ENCODE measurements around the gene RGS6. TPM values are rescaled to one million over a fixed set of nuclear protein-coding genes. Genes with fewer than 3 reads are reported as not detected.

The RGS6 gene
- total and polyA plus RNA-seq, 2 donors (not counting 1 experiment from before 2014, with no cell fraction given), result not detected

DNA sequence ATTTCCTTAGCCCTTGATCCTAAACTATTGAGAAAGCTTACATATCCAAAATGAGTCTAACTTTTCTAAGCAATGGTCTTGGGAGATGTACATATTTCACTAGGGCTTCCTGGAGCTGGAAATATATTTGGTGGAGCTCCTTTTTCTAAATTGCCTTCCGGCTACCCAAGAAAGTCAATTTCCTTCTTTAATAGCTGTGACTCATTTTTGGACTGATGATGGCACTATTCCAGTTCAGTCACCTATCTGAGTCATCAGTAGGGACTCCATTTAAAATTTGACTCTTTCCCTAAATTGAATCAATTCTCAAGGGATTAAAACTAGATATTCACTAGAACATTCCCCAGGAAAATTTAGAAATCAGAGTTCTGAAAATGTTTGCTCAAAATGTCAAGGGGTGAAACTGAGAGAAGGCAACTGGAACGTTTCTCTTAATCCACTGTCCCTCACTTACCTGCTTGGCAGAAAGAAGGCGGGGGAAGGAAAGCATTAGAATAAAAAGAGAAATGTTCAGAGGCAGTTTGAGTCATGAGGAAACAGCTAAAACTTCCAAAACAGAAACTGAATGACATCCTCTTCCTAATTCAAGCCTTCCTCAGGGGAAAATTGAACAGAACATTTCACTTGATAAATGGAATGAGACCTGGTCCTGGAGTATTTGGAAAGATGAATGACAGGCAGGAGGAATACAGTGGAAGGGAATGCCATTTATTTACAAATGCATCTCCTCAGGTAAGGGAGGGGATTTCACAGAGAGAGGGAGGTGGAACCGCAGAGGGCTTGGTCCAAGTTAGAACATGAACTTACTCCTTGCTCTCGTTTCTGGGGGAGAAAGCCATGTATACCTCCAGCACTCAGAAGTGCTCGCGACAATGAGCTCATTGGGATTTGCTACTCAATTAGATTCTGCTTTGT is 91.2 kb downstream of the RGS6 start:
- no peak for DNase-seq (ENCODE audit: low read depth in 2 of 2)
- no peak for TF ChIP-seq EZH2 (IDR thresholded peaks at IDR 0.05; ENCODE audit: low read length, missing control alignments)
- TF ChIP-seq, protein P1, sequence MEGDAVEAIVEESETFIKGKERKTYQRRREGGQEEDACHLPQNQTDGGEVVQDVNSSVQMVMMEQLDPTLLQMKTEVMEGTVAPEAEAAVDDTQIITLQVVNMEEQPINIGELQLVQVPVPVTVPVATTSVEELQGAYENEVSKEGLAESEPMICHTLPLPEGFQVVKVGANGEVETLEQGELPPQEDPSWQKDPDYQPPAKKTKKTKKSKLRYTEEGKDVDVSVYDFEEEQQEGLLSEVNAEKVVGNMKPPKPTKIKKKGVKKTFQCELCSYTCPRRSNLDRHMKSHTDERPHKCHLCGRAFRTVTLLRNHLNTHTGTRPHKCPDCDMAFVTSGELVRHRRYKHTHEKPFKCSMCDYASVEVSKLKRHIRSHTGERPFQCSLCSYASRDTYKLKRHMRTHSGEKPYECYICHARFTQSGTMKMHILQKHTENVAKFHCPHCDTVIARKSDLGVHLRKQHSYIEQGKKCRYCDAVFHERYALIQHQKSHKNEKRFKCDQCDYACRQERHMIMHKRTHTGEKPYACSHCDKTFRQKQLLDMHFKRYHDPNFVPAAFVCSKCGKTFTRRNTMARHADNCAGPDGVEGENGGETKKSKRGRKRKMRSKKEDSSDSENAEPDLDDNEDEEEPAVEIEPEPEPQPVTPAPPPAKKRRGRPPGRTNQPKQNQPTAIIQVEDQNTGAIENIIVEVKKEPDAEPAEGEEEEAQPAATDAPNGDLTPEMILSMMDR (conservative IDR thresholded peaks at IDR 0.05 in 1 of 2, IDR thresholded peaks at IDR 0.05 in 1 of 2; ENCODE audit: low read depth in 1 of 2, low read length in 2 of 2), result no peak
- Histone ChIP-seq H4K20me1 (ENCODE audit: control insufficient read depth, extremely low read depth, insufficient read depth, low read length) (no peaks in the 10 kb centered on the region), H2AFZ (ENCODE audit: low read length) (no peak overlapping the region), H3K4me3 (replicated peaks in 1 of 4; ENCODE audit: control extremely low read depth in 1 of 4, insufficient read depth in 1 of 4, low read depth in 3 of 4, low read length in 4 of 4) (no peak overlapping the region), H3K27me3 (ENCODE audit: control insufficient read depth, insufficient read depth, low read length) (no peaks in the 10 kb centered on the region), H3K9me3 (ENCODE audit: control insufficient read depth, insufficient read depth, low read depth, low read length) (no peaks in the 10 kb centered on the region), H3K36me3 (ENCODE audit: control insufficient read depth, insufficient read depth, low read length) (no peaks in the 10 kb centered on the region), H3K9ac (ENCODE audit: insufficient read depth, low read length) (no peak overlapping the region), H3K27ac (ENCODE audit: insufficient read depth, low read length) (no peak overlapping the region), H3K79me2 (ENCODE audit: control insufficient read depth, insufficient read depth, low read length) (no peaks in the 10 kb centered on the region), H3K4me2 (ENCODE audit: extremely low read depth, insufficient read depth, low read length) (no peak overlapping the region), H3K4me1 (ENCODE audit: control insufficient read depth, extremely low read depth, insufficient read depth, low read length) (no peaks in the 10 kb centered on the region)

DNA sequence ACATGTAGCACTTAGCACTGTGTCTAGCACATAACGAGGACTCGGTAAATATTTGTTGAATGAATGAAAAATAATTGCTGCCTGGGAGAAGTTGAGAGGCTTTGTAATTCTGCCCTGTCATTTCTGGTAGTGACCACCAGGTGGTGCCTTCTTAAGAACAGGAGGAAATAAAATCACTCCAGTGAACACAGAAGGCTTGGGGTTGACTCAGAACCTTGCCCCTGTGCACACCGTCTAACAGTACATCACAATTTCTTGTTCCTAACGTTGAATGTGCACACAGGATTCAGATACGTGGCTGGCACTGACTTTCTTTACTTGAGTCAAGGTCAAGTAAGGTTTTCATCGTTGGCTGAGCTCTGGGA is 91.8 kb downstream of the RGS6 start:
- no peak overlapping the region for H3K4me2 ChIP-seq (ENCODE audit: extremely low read depth, insufficient read depth, low read length)
- peak in 1 of 2 donors; percentile 8 for DNase-seq (ENCODE audit: low read depth in 2 of 2)
- no peak overlapping the region for H3K4me3 ChIP-seq (replicated peaks in 1 of 4; ENCODE audit: control extremely low read depth in 1 of 4, insufficient read depth in 1 of 4, low read depth in 3 of 4, low read length in 4 of 4)
- no peak overlapping the region for H3K27ac ChIP-seq (ENCODE audit: insufficient read depth, low read length)
- no peaks in the 10 kb centered on the region for H3K79me2 ChIP-seq (ENCODE audit: control insufficient read depth, insufficient read depth, low read length)
- no peaks in the 10 kb centered on the region for H3K36me3 ChIP-seq (ENCODE audit: control insufficient read depth, insufficient read depth, low read length)
- H2AFZ ChIP-seq (ENCODE audit: low read length), result no peak overlapping the region
- no peaks in the 10 kb centered on the region for H3K9me3 ChIP-seq (ENCODE audit: control insufficient read depth, insufficient read depth, low read depth, low read length)
- H3K9ac ChIP-seq (ENCODE audit: insufficient read depth, low read length), result no peak overlapping the region
- H3K4me1 ChIP-seq (ENCODE audit: control insufficient read depth, extremely low read depth, insufficient read depth, low read length), result no peaks in the 10 kb centered on the region
- no peak for TF ChIP-seq EZH2 (IDR thresholded peaks at IDR 0.05; ENCODE audit: low read length, missing control alignments)
- TF ChIP-seq, protein P1 (conservative IDR thresholded peaks at IDR 0.05 in 1 of 2, IDR thresholded peaks at IDR 0.05 in 1 of 2; ENCODE audit: low read depth in 1 of 2, low read length in 2 of 2), result peak; percentile 9 to 14
- no peaks in the 10 kb centered on the region for H4K20me1 ChIP-seq (ENCODE audit: control insufficient read depth, extremely low read depth, insufficient read depth, low read length)
- H3K27me3 ChIP-seq (ENCODE audit: control insufficient read depth, insufficient read depth, low read length), result no peaks in the 10 kb centered on the region

DNA sequence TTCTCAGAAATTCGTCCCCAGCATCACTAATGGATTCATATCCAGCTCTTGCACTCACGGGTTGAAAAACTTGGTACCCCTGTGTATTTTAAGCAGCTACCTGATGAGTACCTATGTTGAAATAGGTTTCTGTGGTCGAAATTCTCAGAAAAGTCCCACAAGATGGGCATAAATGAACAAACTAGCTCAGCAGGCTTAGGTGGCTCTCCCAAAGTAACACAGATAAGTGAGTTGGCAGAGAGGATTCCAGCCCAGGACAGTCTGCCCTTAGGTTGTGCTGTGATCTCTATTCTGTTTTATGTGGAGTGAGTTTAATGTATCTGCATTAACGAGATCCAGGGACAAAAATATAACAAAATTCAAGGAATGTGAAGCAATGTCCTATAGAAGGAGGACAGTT is 92.3 kb downstream of the RGS6 start:
- TF ChIP-seq, protein P1 (conservative IDR thresholded peaks at IDR 0.05 in 1 of 2, IDR thresholded peaks at IDR 0.05 in 1 of 2; ENCODE audit: low read depth in 1 of 2, low read length in 2 of 2), result no peak
- no peak for TF ChIP-seq EZH2 (IDR thresholded peaks at IDR 0.05; ENCODE audit: low read length, missing control alignments)
- H3K9ac ChIP-seq (ENCODE audit: insufficient read depth, low read length), result no peak overlapping the region
- H3K27me3 ChIP-seq (ENCODE audit: control insufficient read depth, insufficient read depth, low read length), result no peaks in the 10 kb centered on the region
- no peak overlapping the region for H3K27ac ChIP-seq (ENCODE audit: insufficient read depth, low read length)
- H3K4me3 ChIP-seq (replicated peaks in 1 of 4; ENCODE audit: control extremely low read depth in 1 of 4, insufficient read depth in 1 of 4, low read depth in 3 of 4, low read length in 4 of 4), result no peak overlapping the region
- no peaks in the 10 kb centered on the region for H3K79me2 ChIP-seq (ENCODE audit: control insufficient read depth, insufficient read depth, low read length)
- DNase-seq (ENCODE audit: low read depth in 2 of 2), result no peak
- H2AFZ ChIP-seq (ENCODE audit: low read length), result no peak overlapping the region
- H3K4me2 ChIP-seq (ENCODE audit: extremely low read depth, insufficient read depth, low read length), result no peak overlapping the region
- H3K9me3 ChIP-seq (ENCODE audit: control insufficient read depth, insufficient read depth, low read depth, low read length), result no peaks in the 10 kb centered on the region
- no peaks in the 10 kb centered on the region for H3K4me1 ChIP-seq (ENCODE audit: control insufficient read depth, extremely low read depth, insufficient read depth, low read length)
- H4K20me1 ChIP-seq (ENCODE audit: control insufficient read depth, extremely low read depth, insufficient read depth, low read length), result no peaks in the 10 kb centered on the region
- no peaks in the 10 kb centered on the region for H3K36me3 ChIP-seq (ENCODE audit: control insufficient read depth, insufficient read depth, low read length)

Measured in fibroblast of lung (primary cell).